ENCODE measurements around the gene LEO1. TPM values are rescaled to one million over a fixed set of nuclear protein-coding genes. Genes with fewer than 3 reads are reported as not detected.
A peak's percentile ranks its signal among the peaks of the same experiment; 100 is the strongest.

The LEO1 gene
- total RNA-seq, 1 donor from 2014 or later, result 21.9 TPM

- H3K27me3 ChIP-seq (ENCODE audit: control insufficient read depth, insufficient read depth, low read length), result no peaks in the 10 kb centered on the region
- H3K4me3 ChIP-seq (ENCODE audit: low read depth, low read length), result no peak overlapping the region
- DNase-seq (ENCODE audit: low read depth) (peak; percentile 99), FAIRE-seq (peak; percentile 55)
- TF ChIP-seq, protein P1, sequence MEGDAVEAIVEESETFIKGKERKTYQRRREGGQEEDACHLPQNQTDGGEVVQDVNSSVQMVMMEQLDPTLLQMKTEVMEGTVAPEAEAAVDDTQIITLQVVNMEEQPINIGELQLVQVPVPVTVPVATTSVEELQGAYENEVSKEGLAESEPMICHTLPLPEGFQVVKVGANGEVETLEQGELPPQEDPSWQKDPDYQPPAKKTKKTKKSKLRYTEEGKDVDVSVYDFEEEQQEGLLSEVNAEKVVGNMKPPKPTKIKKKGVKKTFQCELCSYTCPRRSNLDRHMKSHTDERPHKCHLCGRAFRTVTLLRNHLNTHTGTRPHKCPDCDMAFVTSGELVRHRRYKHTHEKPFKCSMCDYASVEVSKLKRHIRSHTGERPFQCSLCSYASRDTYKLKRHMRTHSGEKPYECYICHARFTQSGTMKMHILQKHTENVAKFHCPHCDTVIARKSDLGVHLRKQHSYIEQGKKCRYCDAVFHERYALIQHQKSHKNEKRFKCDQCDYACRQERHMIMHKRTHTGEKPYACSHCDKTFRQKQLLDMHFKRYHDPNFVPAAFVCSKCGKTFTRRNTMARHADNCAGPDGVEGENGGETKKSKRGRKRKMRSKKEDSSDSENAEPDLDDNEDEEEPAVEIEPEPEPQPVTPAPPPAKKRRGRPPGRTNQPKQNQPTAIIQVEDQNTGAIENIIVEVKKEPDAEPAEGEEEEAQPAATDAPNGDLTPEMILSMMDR (IDR thresholded peaks at IDR 0.05; ENCODE audit: insufficient read depth, low read length, severe bottlenecking), result no peak
- H3K36me3 ChIP-seq (ENCODE audit: control insufficient read depth, insufficient read depth, low read length), result no peaks in the 10 kb centered on the region
Measured at GRCh38 chr15:52010633-52011595, 39.3 kb upstream of the LEO1 start.

DNA sequence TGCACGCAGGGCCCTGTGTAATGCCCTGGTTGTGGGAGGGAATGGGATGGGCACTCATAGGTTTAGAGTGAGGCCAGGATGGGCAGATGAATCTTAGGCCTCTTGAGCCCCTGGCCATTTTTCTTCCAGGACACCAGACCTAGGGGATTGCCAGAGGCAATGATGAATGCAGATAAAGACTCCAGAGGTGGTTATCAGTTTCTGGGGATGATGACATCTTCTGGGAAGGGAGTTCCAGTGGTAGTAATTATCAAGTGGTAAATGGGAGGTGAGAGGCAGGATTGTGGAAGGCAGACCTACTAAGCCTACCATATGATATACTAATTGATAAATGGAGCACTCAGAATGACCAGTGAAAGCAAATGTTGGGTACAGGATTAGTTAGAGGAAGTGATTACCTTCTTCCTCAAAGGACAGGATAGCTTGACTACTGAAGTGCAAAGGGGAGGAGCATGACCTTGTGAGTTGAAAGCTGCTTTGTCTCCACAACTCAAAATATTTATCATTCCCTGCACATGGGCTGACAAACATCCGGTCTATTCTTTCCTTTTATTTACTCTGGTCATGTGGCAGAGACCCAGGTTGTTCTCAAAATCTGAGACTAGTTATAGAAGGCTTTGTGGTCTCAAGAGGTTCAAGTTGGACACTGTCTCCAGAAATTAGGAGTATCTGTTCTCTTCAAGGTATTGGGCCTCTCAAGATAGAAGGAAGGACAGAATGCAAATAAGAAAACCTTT is 37.3 kb upstream of the LEO1 start:
- no peak for FAIRE-seq
- DNase-seq (ENCODE audit: low read depth), result peak; percentile 56
- no peak overlapping the region for H3K4me3 ChIP-seq (ENCODE audit: low read depth, low read length)
- H3K36me3 ChIP-seq (ENCODE audit: control insufficient read depth, insufficient read depth, low read length), result no peaks in the 10 kb centered on the region
- no peaks in the 10 kb centered on the region for H3K27me3 ChIP-seq (ENCODE audit: control insufficient read depth, insufficient read depth, low read length)
- TF ChIP-seq, protein P1 (IDR thresholded peaks at IDR 0.05; ENCODE audit: insufficient read depth, low read length, severe bottlenecking), result no peak

GRCh38 chr15:52008359-52008697 is 36.8 kb upstream of the LEO1 start:
- FAIRE-seq, result no peak
- no peak for DNase-seq (ENCODE audit: low read depth)
- H3K36me3 ChIP-seq (ENCODE audit: control insufficient read depth, insufficient read depth, low read length), result no peaks in the 10 kb centered on the region
- TF ChIP-seq, protein P1 (IDR thresholded peaks at IDR 0.05; ENCODE audit: insufficient read depth, low read length, severe bottlenecking), result no peak
- no peak overlapping the region for H3K4me3 ChIP-seq (ENCODE audit: low read depth, low read length)
- H3K27me3 ChIP-seq (ENCODE audit: control insufficient read depth, insufficient read depth, low read length), result no peaks in the 10 kb centered on the region

DNA sequence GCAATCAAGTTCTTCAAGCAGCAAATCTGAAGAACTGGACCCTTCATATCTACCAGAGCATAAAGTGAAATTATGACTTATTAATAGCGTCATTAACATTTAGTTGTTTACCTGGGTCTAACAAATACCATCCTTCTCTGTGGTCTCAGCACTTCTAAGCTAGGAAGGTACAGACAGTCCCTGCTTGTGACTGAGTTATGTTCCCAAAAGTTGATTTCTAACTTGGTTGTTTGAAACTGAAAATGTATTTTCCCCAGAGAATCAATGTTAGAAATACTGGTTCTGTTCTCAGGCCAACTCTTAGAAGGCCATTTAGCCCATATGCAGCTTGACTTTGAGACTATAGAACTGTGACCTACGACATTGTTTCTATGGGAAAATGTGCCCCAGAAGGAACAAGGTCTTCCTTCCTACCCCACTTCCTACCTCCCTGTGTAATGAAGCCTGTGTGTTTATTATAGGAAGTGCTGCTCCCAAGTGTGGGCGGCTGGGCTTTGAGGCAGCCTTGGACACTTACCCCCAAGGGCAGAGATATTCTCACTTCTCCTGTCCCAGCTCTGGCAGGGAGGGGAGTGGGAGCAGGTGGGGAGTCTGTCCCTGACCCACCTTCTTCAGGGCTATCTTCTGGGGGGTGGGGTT is 35.2 kb upstream of the LEO1 start:
- FAIRE-seq, result no peak
- TF ChIP-seq, protein P1 (IDR thresholded peaks at IDR 0.05; ENCODE audit: insufficient read depth, low read length, severe bottlenecking), result no peak
- no peak for DNase-seq (ENCODE audit: low read depth)
- Histone ChIP-seq H3K36me3 (ENCODE audit: control insufficient read depth, insufficient read depth, low read length) (no peaks in the 10 kb centered on the region), H3K4me3 (ENCODE audit: low read depth, low read length) (no peak overlapping the region), H3K27me3 (ENCODE audit: control insufficient read depth, insufficient read depth, low read length) (no peaks in the 10 kb centered on the region)

DNA sequence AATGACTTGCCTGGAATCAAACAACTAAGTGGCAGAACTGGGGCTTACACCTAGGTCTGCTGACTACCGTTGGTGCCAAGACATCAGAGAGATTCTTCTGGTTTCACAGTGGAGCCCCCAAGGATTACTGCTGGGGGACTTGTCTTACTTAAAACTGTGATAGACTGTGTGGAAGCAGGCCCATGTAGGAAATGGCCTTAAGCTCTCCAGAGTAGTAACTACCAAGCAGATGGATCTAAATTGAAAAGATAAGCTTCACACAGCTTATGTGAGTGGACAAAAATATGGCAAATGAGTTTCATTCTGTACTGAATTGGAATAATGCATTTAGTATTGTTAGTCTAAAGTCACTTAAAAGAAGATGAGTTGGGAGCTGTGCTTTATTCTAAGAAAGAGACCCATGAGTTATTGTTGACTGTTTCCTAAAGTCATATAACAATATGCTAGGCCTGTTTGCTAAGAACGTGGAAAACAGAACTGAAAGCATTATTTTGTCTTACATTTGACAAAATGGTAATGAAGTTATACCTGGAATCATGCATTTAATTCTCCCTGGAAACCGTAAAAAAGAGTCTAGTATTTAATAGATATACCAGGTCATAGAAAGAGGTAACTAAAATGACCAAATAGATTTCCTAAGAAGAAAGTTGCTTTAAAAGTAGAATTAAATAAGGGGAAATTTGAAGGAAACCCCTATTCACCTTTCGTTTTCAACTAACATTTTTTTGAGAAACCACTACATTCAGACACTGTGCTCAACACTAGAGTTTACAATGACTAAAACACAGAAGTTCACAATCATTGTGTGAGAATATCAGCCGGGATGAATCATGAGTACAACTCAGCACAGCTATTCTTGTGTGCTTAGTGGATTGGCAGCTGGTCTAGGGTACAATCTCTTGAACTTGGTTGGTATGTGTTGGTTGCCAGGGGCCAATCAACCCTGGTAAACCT is 34.4 kb upstream of the LEO1 start:
- Histone ChIP-seq H3K4me3 (ENCODE audit: low read depth, low read length) (no peak overlapping the region), H3K36me3 (ENCODE audit: control insufficient read depth, insufficient read depth, low read length) (no peaks in the 10 kb centered on the region), H3K27me3 (ENCODE audit: control insufficient read depth, insufficient read depth, low read length) (no peaks in the 10 kb centered on the region)
- FAIRE-seq (no peak), DNase-seq (ENCODE audit: low read depth) (peak; percentile 93)
- TF ChIP-seq, protein P1 (IDR thresholded peaks at IDR 0.05; ENCODE audit: insufficient read depth, low read length, severe bottlenecking), result no peak
